K562 (cell line): Measurements from ENCODE around the gene THADA. TPM values are rescaled to one million over a fixed set of nuclear protein-coding genes. Genes with fewer than 3 reads are reported as not detected.

Experiments
- ATF3 ChIP-seq, 2 experiments: fragments of 450-650 bp in 1 of 2; sonication (generic) in 1 of 2; formaldehyde crosslinking in 1 of 2; IDR thresholded peaks in 1 of 2; conservative IDR thresholded peaks in 1 of 2; 2 replicates each; pipeline versions ENCODE4 v1.6.1 to v1.8.1; 2016 to 2023; ENCODE audit warnings: mild to moderate bottlenecking in 2 of 2, moderate library complexity in 2 of 2, inconsistent platforms in 1 of 2, missing genetic modification reagents in 1 of 2
- BACH1 ChIP-seq: fragments of 200-800 bp; sonication (Bioruptor generic); IDR thresholded peaks from 2 replicates; pipeline ENCODE4 v1.6.1; 2016; ENCODE audit warnings: missing genetic modification characterization, missing compliant biosample characterization
- BRF1 ChIP-seq: IDR thresholded peaks from 3 replicates; pipeline ENCODE4 v1.6.1; 2011; ENCODE audit warnings: borderline replicate concordance, mild to moderate bottlenecking; ENCODE audit not compliant: insufficient read length; ENCODE audit errors: extremely low read depth
- E2F1 ChIP-seq: sonication (generic); formaldehyde crosslinking; IDR thresholded peaks from 2 replicates; pipeline ENCODE4 v1.8.1; 2023; ENCODE audit warnings: mild to moderate bottlenecking, missing genetic modification reagents, moderate library complexity
- E2F6 ChIP-seq, 2 experiments: IDR thresholded peaks; 2 replicates each; pipeline ENCODE4 v1.6.1; 2011; ENCODE audit warnings: borderline replicate concordance in 1 of 2, control low read depth in 1 of 2, low read depth in 1 of 2, low read length in 1 of 2, mild to moderate bottlenecking in 1 of 2, mixed read lengths in 1 of 2, moderate library complexity in 1 of 2; ENCODE audit not compliant: insufficient read depth in 1 of 2, insufficient read length in 1 of 2, poor library complexity in 1 of 2, severe bottlenecking in 1 of 2; ENCODE audit errors: extremely low read depth in 1 of 2
- HES1 ChIP-seq: fragments of 450-650 bp; IDR thresholded peaks from 2 replicates; pipeline ENCODE4 v1.6.1; 2016; ENCODE audit warnings: low read depth, mild to moderate bottlenecking, moderate library complexity
- KLF6 ChIP-seq: fragments of 250-450 bp; sonication (Bioruptor Pico); IDR thresholded peaks from 2 replicates; pipeline ENCODE4 v1.4.0; 2020; ENCODE audit warnings: mild to moderate bottlenecking, moderate library complexity, borderline replicate concordance
- LCOR ChIP-seq: sonication (generic); formaldehyde crosslinking; IDR thresholded peaks from 2 replicates; pipeline ENCODE4 v1.8.0; 2022; ENCODE audit warnings: mild to moderate bottlenecking, missing genetic modification reagents
- MAZ ChIP-seq, 2 experiments: fragments of 450-650 bp in 1 of 2; sonication (generic) in 1 of 2; formaldehyde crosslinking; IDR thresholded peaks in 1 of 2; conservative IDR thresholded peaks in 1 of 2; 2 replicates each; pipeline versions ENCODE4 v1.4.0 to v1.5.0; 2020; ENCODE audit warnings: mild to moderate bottlenecking in 1 of 2, missing genetic modification reagents in 1 of 2
- MBD2 ChIP-seq: sonication (generic); IDR thresholded peaks from 2 replicates; pipeline ENCODE4 v1.6.1; 2016; ENCODE audit warnings: low read depth, borderline replicate concordance
- RAD51 ChIP-seq: fragments of 450-650 bp; IDR thresholded peaks from 2 replicates; pipeline ENCODE4 v1.7.1; 2016; ENCODE audit warnings: low read depth, mild to moderate bottlenecking, borderline replicate concordance
- SMAD4 ChIP-seq: fragments of 250-450 bp; sonication (Bioruptor Pico); conservative IDR thresholded peaks from 2 replicates; pipeline ENCODE4 v1.8.0; 2021; ENCODE audit warnings: inconsistent platforms, mild to moderate bottlenecking, moderate library complexity
- TSC22D4 ChIP-seq: fragments of 450-650 bp; IDR thresholded peaks from 2 replicates; pipeline ENCODE4 v1.6.1; 2016; ENCODE audit warnings: missing genetic modification characterization, missing biosample characterization, control low read depth
- XRCC5 ChIP-seq: fragments of 200-400 bp; formaldehyde crosslinking; IDR thresholded peaks from 2 replicates; pipeline ENCODE4 v1.6.1; 2017; ENCODE audit warnings: low read depth, mild to moderate bottlenecking, low read length
- polyA plus RNA-seq, 8 experiments: library from polyadenylated mRNA; depleted of rRNA in 4 of 8; stranded (reverse) in 5 of 8; unstranded in 3 of 8; fragments of >200 nt; fragmentation: Nextera tagmentation in 2 of 8; fragmentation: Illumina TruSeq in 1 of 8; extraction: Ambion mirVana in 2 of 8; extraction: Trizol in 1 of 8; gene quantifications; 2 replicates each; pipeline versions ENCODE4 v1.2.1 to v1.2.3, GENCODE V29; 2011 to 2014; ENCODE audit warnings: inconsistent platforms in 1 of 8, missing spikeins in 1 of 8
- total RNA-seq, 7 experiments: library from RNA; depleted of rRNA in 6 of 7; stranded (reverse); fragments of >200 nt in 6 of 7; fragmentation: Illumina TruSeq in 2 of 7; extraction: Trizol in 2 of 7; gene quantifications; 2 replicates each; pipeline versions ENCODE4 v1.2.1 to v1.2.3, GENCODE V29; 2011 to 2021; ENCODE audit warnings: low replicate concordance in 1 of 7
- TF ChIP-seq, protein P1 (sequence below): sonication (generic); formaldehyde crosslinking; IDR thresholded peaks from 2 replicates; pipeline ENCODE4 v1.5.0; 2020; ENCODE audit warnings: missing genetic modification reagents
- TF ChIP-seq, protein P2 (sequence below): fragments of 450-650 bp; IDR thresholded peaks from 2 replicates; pipeline ENCODE4 v1.6.1; 2017; ENCODE audit warnings: mild to moderate bottlenecking, moderate library complexity
- TF ChIP-seq, protein P3 (sequence below): sonication (generic); formaldehyde crosslinking; IDR thresholded peaks from 2 replicates; pipeline ENCODE4 v1.8.0; 2023; ENCODE audit warnings: mild to moderate bottlenecking, missing genetic modification reagents

THADA gene
- total and polyA plus RNA-seq, 9 of the 15 experiments (the other 6 are each of a cell fraction or from before 2014, with no cell fraction given) = 17.8 to 34.7 (median 31.9) TPM

DNA sequence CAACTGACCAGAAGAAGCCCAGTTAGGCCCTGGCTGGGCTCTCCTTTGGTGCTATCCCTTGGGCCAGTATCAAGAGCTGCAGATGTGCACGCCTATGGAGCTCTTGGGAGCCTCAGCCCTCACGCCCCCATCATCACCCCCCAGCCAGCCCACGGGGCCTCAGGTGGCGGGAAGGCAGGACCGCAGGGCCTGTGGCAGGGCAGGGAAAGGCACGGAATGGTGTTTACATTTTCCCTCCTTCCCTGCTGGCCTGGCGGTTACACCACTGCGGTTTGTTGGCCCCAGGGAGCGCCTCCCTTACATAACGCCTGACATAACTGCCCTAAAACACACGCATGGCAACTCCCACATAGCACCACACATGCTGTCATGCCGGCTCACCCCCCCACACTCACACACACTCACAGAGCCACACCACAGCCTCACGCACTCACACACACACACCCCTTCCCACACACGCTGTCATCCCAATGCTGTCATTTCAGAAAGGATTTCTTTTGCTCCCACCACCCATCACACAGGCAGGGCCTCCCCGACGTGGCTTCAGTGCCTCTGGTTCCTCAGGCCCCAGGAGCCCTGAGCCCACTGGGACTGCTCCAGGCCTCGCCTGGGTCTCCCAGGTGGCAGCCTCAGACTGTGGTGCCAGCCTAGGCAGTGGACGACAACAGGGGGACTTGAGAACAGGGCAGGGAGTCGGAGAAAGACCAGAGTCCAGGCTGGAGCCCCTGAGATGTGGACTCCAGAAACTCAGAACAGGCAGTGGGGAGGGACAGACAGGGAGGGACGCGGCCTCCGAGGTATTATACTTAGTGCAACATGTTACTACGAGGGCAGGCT, 385.2 kb downstream of the THADA start (continued):
- TF ChIP-seq BRF1 (no peak), SMAD4 (CRISPR knock-in tag) (peak; percentile 72), HES1 (peak; percentile 65; the same call in 1 of the 2 replicates), BACH1 (tag) (no peak), KLF6 (peak; percentile 14; the same call in 1 of the 2 replicates), MBD2 (peak; percentile 63; the same call in 1 of the 2 replicates), RAD51 (no peak), LCOR (CRISPR knock-in tag) (no peak), ATF3 (IDR thresholded peaks at IDR 0.05) (peak; percentile 78), ATF3 (CRISPR knock-in tag; conservative IDR thresholded peaks at IDR 0.05) (no peak), TSC22D4 (tag) (no peak), MAZ (CRISPR knock-in tag; conservative IDR thresholded peaks at IDR 0.05 in 1 of 2, IDR thresholded peaks at IDR 0.05 in 1 of 2) (peak; percentile 40 to 83; a peak in 2 of 4 replicates), E2F6 (IDR thresholded peaks at IDR 0.05; ENCODE audit: borderline replicate concordance in 1 of 2, extremely low read depth in 1 of 2, insufficient read depth in 1 of 2, insufficient read length in 1 of 2, low read depth in 1 of 2, low read length in 1 of 2, poor library complexity in 1 of 2, severe bottlenecking in 1 of 2) (peak; percentile 48 to 57), XRCC5 (0 out of 2 replicates have a peak, but pooled peaks have one; percentile 17), E2F1 (CRISPR knock-in tag) (no peak)
- TF ChIP-seq, protein P1, sequence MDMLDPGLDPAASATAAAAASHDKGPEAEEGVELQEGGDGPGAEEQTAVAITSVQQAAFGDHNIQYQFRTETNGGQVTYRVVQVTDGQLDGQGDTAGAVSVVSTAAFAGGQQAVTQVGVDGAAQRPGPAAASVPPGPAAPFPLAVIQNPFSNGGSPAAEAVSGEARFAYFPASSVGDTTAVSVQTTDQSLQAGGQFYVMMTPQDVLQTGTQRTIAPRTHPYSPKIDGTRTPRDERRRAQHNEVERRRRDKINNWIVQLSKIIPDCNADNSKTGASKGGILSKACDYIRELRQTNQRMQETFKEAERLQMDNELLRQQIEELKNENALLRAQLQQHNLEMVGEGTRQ (CRISPR knock-in tag) = no peak
- TF ChIP-seq, protein P2, sequence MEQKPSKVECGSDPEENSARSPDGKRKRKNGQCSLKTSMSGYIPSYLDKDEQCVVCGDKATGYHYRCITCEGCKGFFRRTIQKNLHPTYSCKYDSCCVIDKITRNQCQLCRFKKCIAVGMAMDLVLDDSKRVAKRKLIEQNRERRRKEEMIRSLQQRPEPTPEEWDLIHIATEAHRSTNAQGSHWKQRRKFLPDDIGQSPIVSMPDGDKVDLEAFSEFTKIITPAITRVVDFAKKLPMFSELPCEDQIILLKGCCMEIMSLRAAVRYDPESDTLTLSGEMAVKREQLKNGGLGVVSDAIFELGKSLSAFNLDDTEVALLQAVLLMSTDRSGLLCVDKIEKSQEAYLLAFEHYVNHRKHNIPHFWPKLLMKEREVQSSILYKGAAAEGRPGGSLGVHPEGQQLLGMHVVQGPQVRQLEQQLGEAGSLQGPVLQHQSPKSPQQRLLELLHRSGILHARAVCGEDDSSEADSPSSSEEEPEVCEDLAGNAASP = no peak
- TF ChIP-seq, protein P3, sequence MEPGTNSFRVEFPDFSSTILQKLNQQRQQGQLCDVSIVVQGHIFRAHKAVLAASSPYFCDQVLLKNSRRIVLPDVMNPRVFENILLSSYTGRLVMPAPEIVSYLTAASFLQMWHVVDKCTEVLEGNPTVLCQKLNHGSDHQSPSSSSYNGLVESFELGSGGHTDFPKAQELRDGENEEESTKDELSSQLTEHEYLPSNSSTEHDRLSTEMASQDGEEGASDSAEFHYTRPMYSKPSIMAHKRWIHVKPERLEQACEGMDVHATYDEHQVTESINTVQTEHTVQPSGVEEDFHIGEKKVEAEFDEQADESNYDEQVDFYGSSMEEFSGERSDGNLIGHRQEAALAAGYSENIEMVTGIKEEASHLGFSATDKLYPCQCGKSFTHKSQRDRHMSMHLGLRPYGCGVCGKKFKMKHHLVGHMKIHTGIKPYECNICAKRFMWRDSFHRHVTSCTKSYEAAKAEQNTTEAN (CRISPR knock-in tag) = peak; percentile 74
